ENCODE data around the gene KCNJ1.

The KCNJ1 gene

GRCh38 chr11:128901653-128902514 lies 34.8 kb upstream of the KCNJ1 start:
- DNase-seq: no peak

GRCh38 chr11:128900468-128900867 lies 33.4 kb upstream of the KCNJ1 start:
- no peak for DNase-seq

GRCh38 chr11:128898580-128899344 lies 31.7 kb upstream of the KCNJ1 start:
- no peak for DNase-seq

GRCh38 chr11:128897826-128898225 lies 30.7 kb upstream of the KCNJ1 start:
- no peak for DNase-seq

- no peak for DNase-seq
These were observed 29.3 kb upstream of the KCNJ1 start for GRCh38 chr11:128896356-128896755.

- DNase-seq: no peak
These were observed 28.4 kb upstream of the KCNJ1 start for GRCh38 chr11:128895526-128895925.

- no peak for DNase-seq
These were observed 27.6 kb upstream of the KCNJ1 start for GRCh38 chr11:128894685-128895084.

GRCh38 chr11:128894286-128894681 lies 27.2 kb upstream of the KCNJ1 start:
- DNase-seq: no peak

- DNase-seq: no peak
These were observed 26.6 kb upstream of the KCNJ1 start for GRCh38 chr11:128893578-128894285.

- no peak for DNase-seq
These were observed 25.9 kb upstream of the KCNJ1 start for GRCh38 chr11:128892866-128893565.

- DNase-seq: no peak
These were observed 24.9 kb upstream of the KCNJ1 start for GRCh38 chr11:128891913-128892398.

GRCh38 chr11:128890543-128891368 lies 23.7 kb upstream of the KCNJ1 start, which contains the start of gene KCNJ5:
Gene KCNJ5, plus strand, starts transcription at chr11:128891356. Its CDS starts 19,918 bp downstream, at chr11:128911274.
- peak; percentile 52 for DNase-seq

GRCh38 chr11:128890216-128890542 lies 23.1 kb upstream of the KCNJ1 start:
- no peak for DNase-seq

GRCh38 chr11:128889657-128890213 lies 22.6 kb upstream of the KCNJ1 start:
- no peak for DNase-seq

- no peak for DNase-seq
These were observed 21.2 kb upstream of the KCNJ1 start for GRCh38 chr11:128888034-128888985.

- DNase-seq: peak; percentile 50
These were observed 19.5 kb upstream of the KCNJ1 start for GRCh38 chr11:128886406-128887124.

GRCh38 chr11:128884703-128885338 lies 17.7 kb upstream of the KCNJ1 start:
- peak; percentile 75 for DNase-seq

GRCh38 chr11:128884054-128884453 lies 17.0 kb upstream of the KCNJ1 start:
- no peak for DNase-seq

- DNase-seq: no peak
These were observed 15.4 kb upstream of the KCNJ1 start for GRCh38 chr11:128882451-128882850.
